ENCODE data around the gene UBAC2. TPM values are rescaled to one million over a fixed set of nuclear protein-coding genes. Genes with fewer than 3 reads are reported as not detected.

The UBAC2 gene
- total and polyA plus RNA-seq, 2 of the 8 experiments (the other 6 are each of a cell fraction or from before 2014, with no cell fraction given): 75.9 to 76.9 TPM

DNA sequence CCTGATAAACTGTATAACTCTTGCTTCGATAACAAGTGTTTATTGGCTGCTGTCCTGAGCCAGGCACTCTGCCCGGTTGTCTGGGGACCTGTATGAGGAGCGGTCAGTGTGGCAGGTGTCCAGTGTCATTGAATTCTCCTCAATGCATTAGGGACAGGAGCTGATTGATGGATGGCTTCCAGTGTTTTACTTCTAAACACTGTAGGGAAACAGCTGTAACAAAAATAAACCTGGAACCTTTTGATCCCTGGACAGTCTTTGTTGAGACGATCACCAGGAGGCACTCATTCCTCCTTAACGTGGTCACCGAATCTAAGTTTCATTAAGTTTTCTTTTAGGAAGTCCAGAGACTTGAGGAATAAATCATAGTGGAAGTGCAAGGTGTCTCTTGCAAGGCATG lies 17.9 kb downstream of the UBAC2 start:
- no peak overlapping the region for H3K14ac ChIP-seq (ENCODE audit: insufficient read length)
- H4K91ac ChIP-seq (replicated peaks; ENCODE audit: insufficient read length, low read length): no peak overlapping the region
- no peak overlapping the region for H2BK20ac ChIP-seq (ENCODE audit: low read length)
- peaks cover 18 to 98% of the 10 kb centered on the region in 2 experiments for H3K79me2 ChIP-seq (ENCODE audit: control insufficient read depth in 1 of 2, insufficient read depth in 2 of 2, low read length in 2 of 2)
- no peak overlapping the region for H4K8ac ChIP-seq (ENCODE audit: extremely low read depth, insufficient read depth, low read length)
- no peak overlapping the region for H3K18ac ChIP-seq (ENCODE audit: extremely low read depth, low read length)
- H3K4me1 ChIP-seq (replicated peaks in 1 of 4; ENCODE audit: control insufficient read depth in 3 of 4, insufficient read depth in 4 of 4, low read length in 3 of 4): peaks cover 4 to 12% (median 11%) of the 10 kb centered on the region in 4 experiments; a peak in 6 of 7 replicates
- H3K9ac ChIP-seq (replicated peaks in 1 of 4; ENCODE audit: extremely low read depth in 1 of 4, low read depth in 3 of 4, low read length in 3 of 4): no peak overlapping the region
- H3K4me2 ChIP-seq (ENCODE audit: insufficient read depth in 1 of 2, low read depth in 2 of 2, low read length in 2 of 2): no peak overlapping the region
- no peaks in the 10 kb centered on the region for H3K27me3 ChIP-seq (replicated peaks in 1 of 4; ENCODE audit: control insufficient read depth in 3 of 4, extremely low read depth in 1 of 4, insufficient read depth in 3 of 4, low read length in 3 of 4)
- no peak overlapping the region for H3K23ac ChIP-seq (ENCODE audit: insufficient read length)
- H3K56ac ChIP-seq (replicated peaks; ENCODE audit: insufficient read length, low read depth, low read length): no peak overlapping the region
- H3K79me1 ChIP-seq (ENCODE audit: low read depth, low read length): peaks cover 15% of the 10 kb centered on the region
- H3K36me3 ChIP-seq (ENCODE audit: control insufficient read depth in 2 of 4, insufficient read depth in 4 of 4, low read length in 3 of 4): no peaks in the 10 kb centered on the region
- no peak overlapping the region for H2AK5ac ChIP-seq (ENCODE audit: low read depth, low read length)
- no peak overlapping the region for H2BK15ac ChIP-seq (ENCODE audit: low read length)
- H4K20me1 ChIP-seq (replicated peaks in 1 of 2; ENCODE audit: control insufficient read depth in 1 of 2, insufficient read depth in 2 of 2, low read length in 2 of 2): peaks cover 3 to 4% of the 10 kb centered on the region in 2 experiments
- CTCF ChIA-PET (ENCODE audit: partially characterized antibody): interaction anchor here (0.6 to 2.2 kb wide), 12 partner anchors 9 to 218 kb away, joined by 3 to 14 read pairs (median 4); no protein-coding TSS in a partner anchor
- POLR2A ChIA-PET (ENCODE audit: partially characterized antibody): interaction anchor here (2.1 to 3.0 kb wide), 2 partner anchors 13 to 18 kb away, joined by 5 to 19 read pairs; partner anchors contain the start of gene UBAC2
- no peaks in the 10 kb centered on the region for H3K23me2 ChIP-seq (ENCODE audit: low read depth, low read length)
- 90% methylated on average over 6 of the region's 6 CpGs; no CpG with 5 or more reads in 1 of the 2 experiments for WGBS, 2 experiments (ENCODE audit: extremely low coverage in 1 of 2, insufficient coverage in 1 of 2, insufficient read length in 1 of 2, insufficient replicate concordance in 2 of 2, low coverage in 1 of 2, low lambda C conversion rate in 2 of 2, missing lambda C conversion rate in 1 of 2)
- H3K4me3 ChIP-seq (ENCODE audit: extremely low read depth in 1 of 4, insufficient read depth in 2 of 4, low read depth in 3 of 4, low read length in 4 of 4): no peak overlapping the region
- H4K5ac ChIP-seq (ENCODE audit: insufficient read length, low read depth, low read length): no peak overlapping the region
- TF ChIP-seq RNF2 (IDR thresholded peaks at IDR 0.05; ENCODE audit: borderline replicate concordance, low read depth, low read length, missing control alignments, poor library complexity, severe bottlenecking) (no peak), CBX8 (IDR thresholded peaks at IDR 0.05; ENCODE audit: borderline replicate concordance, low read depth, low read length) (no peak), RFX5 (IDR thresholded peaks at IDR 0.05; ENCODE audit: borderline replicate concordance, low read depth, low read length) (no peak), RBBP5 (IDR thresholded peaks at IDR 0.05; ENCODE audit: borderline replicate concordance, low read depth, low read length) (no peak)
- no peak overlapping the region for H2BK12ac ChIP-seq (ENCODE audit: low read depth, low read length)
- H3K9me3 ChIP-seq (ENCODE audit: insufficient read depth in 2 of 2, low read depth in 1 of 2, low read length in 1 of 2): no peaks in the 10 kb centered on the region
- no peak for FAIRE-seq
- no peak overlapping the region for H3K4ac ChIP-seq (replicated peaks; ENCODE audit: insufficient read length, low read depth, low read length)
- no peak overlapping the region for H2AFZ ChIP-seq (ENCODE audit: low read length)
- H3K27ac ChIP-seq (ENCODE audit: low read depth, low read length): no peak overlapping the region
- no peak overlapping the region for H2BK120ac ChIP-seq (replicated peaks; ENCODE audit: low read depth, low read length)
- DNase-seq (ENCODE audit: low read depth in 1 of 2, low spot score in 2 of 2): no peak
- H2BK5ac ChIP-seq (ENCODE audit: low read depth, low read length): no peak overlapping the region
